GM10248 (cell line): ENCODE data around the gene CSNK2A1.
A peak's percentile ranks its signal among the peaks of the same experiment; 100 is the strongest.

Experiments
- CTCF ChIA-PET: fragments of 300-600 bp; sonication (Branson Sonifier 250); formaldehyde crosslinking; extraction: SDS; loops from one replicate; lab custom pipeline; 2021; ENCODE audit warnings: antibody characterized with exemption; lab: Yijun Ruan, JAX
- POLR2A ChIA-PET: fragments of 350-650 bp; sonication (Branson Sonifier 250); formaldehyde crosslinking; extraction: SDS; loops from one replicate; lab custom pipeline; 2020; ENCODE audit warnings: antibody characterized with exemption; lab: Yijun Ruan, JAX
- DNase-seq: peaks from one replicate; pipeline ENCODE4 v3.0.0; 2012; ENCODE audit errors: extremely low spot score
- TF ChIP-seq, protein P1 (sequence below): IDR thresholded peaks from 2 replicates; pipeline ENCODE4 v1.5.1; 2012; ENCODE audit warnings: mild to moderate bottlenecking, low read depth; ENCODE audit errors: extremely low read depth, missing control alignments, control extremely low read depth

CSNK2A1 gene

DNA sequence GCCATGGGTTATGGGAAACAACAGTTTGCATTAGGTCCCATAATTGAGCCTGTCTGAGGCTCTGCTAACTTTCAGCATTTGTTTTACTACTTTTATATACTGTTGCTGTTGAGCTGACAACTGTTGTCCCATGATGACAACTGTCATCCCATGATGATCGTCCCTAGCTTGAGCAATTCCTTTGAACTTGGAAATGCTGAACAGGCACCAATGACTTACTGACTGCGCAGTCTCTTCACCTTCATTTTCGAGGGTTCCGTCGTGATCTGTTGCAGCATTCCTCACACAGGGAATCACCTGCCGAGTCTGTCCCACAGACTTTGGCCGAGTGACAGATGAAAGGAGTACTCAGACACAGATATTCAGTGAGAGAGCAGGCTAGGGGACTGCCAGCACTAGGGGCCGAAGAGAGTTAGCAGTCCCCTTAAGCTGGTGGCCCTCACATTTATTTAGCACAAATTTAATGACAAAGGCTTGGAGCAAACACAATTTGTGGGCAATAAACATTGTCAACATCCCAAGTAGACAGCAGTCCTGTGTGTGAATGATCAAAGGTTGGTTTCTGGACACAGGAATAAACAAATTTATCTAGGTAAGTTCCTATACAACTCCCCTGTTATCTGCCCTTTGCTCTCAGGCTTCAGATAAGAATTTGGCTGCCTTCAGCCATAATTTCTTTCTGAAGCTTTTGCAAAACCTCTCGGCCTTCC, 71.3 kb downstream of the CSNK2A1 start:
- CTCF ChIA-PET = interaction anchor here (1.3 to 1.4 kb wide), 2 partner anchors 119 to 122 kb away, joined by 3 read pairs; no protein-coding TSS in a partner anchor
- POLR2A ChIA-PET = no interaction called here
- DNase-seq = no peak
- TF ChIP-seq, protein P1, sequence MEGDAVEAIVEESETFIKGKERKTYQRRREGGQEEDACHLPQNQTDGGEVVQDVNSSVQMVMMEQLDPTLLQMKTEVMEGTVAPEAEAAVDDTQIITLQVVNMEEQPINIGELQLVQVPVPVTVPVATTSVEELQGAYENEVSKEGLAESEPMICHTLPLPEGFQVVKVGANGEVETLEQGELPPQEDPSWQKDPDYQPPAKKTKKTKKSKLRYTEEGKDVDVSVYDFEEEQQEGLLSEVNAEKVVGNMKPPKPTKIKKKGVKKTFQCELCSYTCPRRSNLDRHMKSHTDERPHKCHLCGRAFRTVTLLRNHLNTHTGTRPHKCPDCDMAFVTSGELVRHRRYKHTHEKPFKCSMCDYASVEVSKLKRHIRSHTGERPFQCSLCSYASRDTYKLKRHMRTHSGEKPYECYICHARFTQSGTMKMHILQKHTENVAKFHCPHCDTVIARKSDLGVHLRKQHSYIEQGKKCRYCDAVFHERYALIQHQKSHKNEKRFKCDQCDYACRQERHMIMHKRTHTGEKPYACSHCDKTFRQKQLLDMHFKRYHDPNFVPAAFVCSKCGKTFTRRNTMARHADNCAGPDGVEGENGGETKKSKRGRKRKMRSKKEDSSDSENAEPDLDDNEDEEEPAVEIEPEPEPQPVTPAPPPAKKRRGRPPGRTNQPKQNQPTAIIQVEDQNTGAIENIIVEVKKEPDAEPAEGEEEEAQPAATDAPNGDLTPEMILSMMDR = no peak

DNA sequence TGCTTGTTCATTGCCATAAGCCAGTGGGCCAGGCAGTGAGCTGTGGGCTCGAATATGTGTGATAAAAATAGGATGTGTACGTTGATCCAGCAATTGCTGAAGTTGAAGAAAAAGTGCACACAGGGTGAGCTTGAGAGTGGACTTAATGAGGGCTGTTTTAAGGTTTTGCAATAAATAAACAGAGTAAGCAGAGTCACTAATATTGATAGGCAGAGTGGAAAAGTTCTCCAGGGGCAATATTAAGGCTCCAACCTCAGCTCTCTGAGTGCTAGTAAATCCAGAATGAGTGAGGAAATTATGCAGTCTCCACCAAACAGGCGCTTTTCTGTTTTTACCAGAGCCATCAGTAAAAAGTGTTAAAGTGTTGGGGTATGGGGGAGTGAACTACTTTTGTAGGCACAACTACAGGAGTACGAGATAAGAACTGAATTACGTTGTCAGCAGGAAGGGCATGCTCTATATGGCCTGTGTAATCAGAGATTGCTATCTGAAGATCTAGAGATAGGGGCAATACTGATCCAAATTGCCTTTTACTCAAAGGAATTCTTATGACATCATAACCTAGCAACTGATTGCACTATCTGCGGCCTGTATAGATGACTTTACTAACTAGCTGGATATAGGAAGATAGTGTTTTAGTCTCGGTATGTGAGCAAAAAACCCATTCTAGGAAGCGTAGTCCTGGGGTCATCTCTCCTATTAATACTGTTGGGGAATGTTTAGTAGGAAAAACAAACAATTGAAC, 73.7 kb downstream of the CSNK2A1 start:
- POLR2A ChIA-PET = no interaction called here

DNA sequence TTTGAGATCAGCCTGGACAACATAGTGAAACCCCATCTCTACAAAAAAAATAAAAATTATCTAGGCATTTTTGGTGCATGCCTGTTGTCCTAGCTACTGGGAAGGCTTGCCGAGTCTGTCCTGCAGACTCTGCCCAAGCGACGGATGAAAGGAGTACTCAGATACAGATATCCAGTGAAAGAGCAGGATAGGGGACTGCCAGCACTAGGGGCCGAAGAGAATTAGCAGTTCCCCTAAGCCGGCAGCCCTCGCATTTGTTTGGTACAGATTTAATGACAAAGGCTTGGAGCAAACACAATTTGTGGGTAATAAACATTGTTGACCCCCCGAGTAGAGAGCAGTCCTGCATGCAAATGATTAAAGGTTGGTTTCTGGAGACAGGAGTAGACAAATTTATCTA, 75.8 kb downstream of the CSNK2A1 start:
- TF ChIP-seq, protein P1 = no peak
- ChIA-PET CTCF (interaction anchor here (1.1 kb wide), 2 partner anchors 22 to 137 kb away, joined by 3 to 6 read pairs; no protein-coding TSS in a partner anchor), POLR2A (no interaction called here)
- no peak for DNase-seq

More for the DNA sequence above, 73.7 kb downstream of the CSNK2A1 start:
- CTCF ChIA-PET = no interaction called here
- TF ChIP-seq, protein P1 = no peak
- no peak for DNase-seq

DNA sequence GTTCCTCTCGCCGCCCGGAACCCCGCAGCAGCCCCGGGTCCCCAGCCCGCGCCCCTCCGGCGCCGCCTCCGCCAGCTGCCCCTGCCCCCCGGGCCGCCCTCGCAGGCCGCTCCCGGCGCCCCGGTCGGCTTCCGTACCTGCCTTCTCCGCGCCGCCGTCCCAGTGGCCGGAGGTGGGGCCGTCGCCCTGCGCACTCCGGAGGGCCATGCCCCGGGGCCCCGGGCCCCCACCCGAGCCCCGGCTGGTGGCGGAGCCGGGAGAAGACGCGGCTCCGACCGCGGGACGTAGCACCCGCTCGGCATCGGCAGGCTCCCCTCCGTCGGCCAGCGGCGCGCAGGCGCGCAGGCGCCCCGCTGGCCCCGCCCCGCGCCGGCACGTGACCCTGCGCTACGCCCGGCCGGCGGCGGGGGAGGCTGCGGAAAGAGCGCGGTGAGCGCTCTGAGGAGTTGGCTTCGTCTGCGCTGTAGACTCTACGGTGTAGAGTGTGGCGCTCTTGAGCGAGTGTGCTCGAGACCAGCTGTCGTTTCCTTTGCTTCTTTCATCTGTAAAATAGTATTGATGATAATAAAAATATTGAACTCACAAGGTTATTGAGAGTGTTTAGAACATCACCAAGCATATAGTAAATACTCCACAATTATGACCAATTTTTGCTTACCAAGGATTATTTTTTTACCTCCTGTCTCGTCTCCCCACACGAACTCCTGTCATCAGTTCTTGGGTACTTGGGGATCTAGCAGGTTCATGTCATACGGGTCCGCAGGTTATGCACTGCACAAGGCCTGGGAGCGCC, 81.2 kb downstream of the CSNK2A1 start, which contains the start of gene TBC1D20:
Gene TBC1D20 (minus strand): TSS at position 335 of the 793 bp plus-strand sequence. CDS start 128 bp downstream, at position 207.
- DNase-seq = peak; percentile 93
- POLR2A ChIA-PET = no interaction called here

DNA sequence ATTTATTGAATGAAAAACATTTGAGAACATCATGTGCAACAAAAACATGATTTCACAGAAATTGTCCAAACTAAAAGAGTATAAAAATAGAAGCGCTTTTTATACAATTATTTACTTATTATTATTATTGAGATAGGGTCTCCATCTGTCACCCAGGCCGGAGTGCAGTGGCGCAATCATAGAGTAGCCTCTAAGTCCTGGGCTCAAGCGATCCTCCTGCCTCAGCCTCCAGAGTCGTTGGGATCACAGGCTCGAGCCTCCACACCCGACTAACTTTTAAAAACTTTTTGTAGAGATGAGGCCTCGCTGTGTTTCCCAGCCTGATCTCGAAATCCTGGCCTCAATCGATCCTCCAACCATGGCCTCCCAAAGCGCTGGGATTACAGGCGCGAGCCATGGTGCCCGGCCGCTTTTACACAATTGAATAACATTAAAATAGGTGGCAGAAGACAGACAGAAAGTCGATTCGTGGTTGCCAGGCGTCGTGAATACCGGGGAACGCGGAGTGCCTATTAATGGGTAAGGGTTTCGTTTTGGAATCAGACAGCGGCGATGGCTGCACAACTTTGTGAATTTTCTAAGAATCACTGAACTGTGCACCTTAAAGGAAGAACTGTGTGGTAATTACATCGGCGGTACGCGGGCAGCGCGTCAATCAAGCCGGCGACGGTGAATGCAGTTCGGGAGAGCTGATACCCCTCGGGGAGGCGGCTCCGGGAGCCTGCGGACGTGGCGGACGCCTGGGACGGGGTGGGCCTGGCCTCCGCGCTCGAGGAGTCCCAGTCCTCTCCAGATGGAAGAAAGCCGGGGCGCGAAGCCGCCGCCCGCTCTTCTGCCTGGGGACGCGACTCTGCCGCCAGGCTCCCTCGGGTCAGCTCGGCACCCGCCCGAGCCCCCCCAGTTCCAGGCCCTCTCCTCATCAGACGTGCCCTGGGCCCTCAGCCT, 82.1 kb downstream of the CSNK2A1 start:
- ChIA-PET CTCF (interaction anchor here (0.6 to 2.4 kb wide), 4 partner anchors 12 to 95 kb away, joined by 3 to 5 read pairs (median 4); no protein-coding TSS in a partner anchor), POLR2A (no interaction called here)
- TF ChIP-seq, protein P1 = no peak
- peak; percentile 71 for DNase-seq

More for the DNA sequence above, 81.2 kb downstream of the CSNK2A1 start, which contains the start of gene TBC1D20:
- CTCF ChIA-PET = interaction anchor here (0.6 to 2.4 kb wide), 3 partner anchors 17 to 96 kb away, joined by 3 to 5 read pairs (median 5); no protein-coding TSS in a partner anchor
- TF ChIP-seq, protein P1 = peak; percentile 31
